Measurements from ENCODE around the gene RBM38. TPM values are rescaled to one million over a fixed set of nuclear protein-coding genes. Genes with fewer than 3 reads are reported as not detected.
A peak's percentile ranks its signal among the peaks of the same experiment; 100 is the strongest.

The RBM38 gene
- total and polyA plus RNA-seq, 10 of the 15 experiments (the other 5 are each of a cell fraction or from before 2014, with no cell fraction given): 0.32 to 118 (median 25.2) TPM

GRCh38 chr20:57432862-57433491 is 41.8 kb downstream of the RBM38 start:
- intact Hi-C loops (cut with micrococcal nuclease; ENCODE audit: unreplicated experiment): loop anchor here (2.0 kb wide), 2 partner anchors 34 to 50 kb away; no protein-coding TSS in a partner anchor
- H2AFZ ChIP-seq (ENCODE audit: control insufficient read depth, low read depth, low read length): peak overlapping the region; percentile 57
- peak overlapping the region; percentile 51; the same call in 1 of the 2 replicates for H3K9ac ChIP-seq (ENCODE audit: control insufficient read depth, insufficient read depth, low read length)
- no peaks in the 10 kb centered on the region for H3K79me2 ChIP-seq (ENCODE audit: control insufficient read depth, insufficient read depth, low read length)
- SMC1A ChIA-PET (ENCODE audit: uncharacterized antibody, unreplicated experiment): interaction anchor here (0.6 to 2.1 kb wide), 14 partner anchors 11 to 1465 kb away, joined by 3 to 9 read pairs (median 4); no protein-coding TSS in a partner anchor
- H3K9me3 ChIP-seq (replicated peaks; ENCODE audit: control insufficient read depth, insufficient read depth, low read length): no peaks in the 10 kb centered on the region; the same call in 2 of the 3 replicates
- H3K4me3 ChIP-seq: 0 out of 2 replicates have a peak overlapping the region, but pooled peaks have one; percentile 26
- no peaks in the 10 kb centered on the region for H3K27me3 ChIP-seq (replicated peaks in 1 of 2; ENCODE audit: control insufficient read depth in 2 of 2, insufficient read depth in 2 of 2, low read length in 1 of 2)
- in situ Hi-C loops (cut with MboI): no loop called here
- H3K36me3 ChIP-seq (ENCODE audit: control insufficient read depth in 2 of 2, insufficient read depth in 2 of 2, low read length in 1 of 2): no peaks in the 10 kb centered on the region
- CTCF ChIA-PET: interaction anchor here (0.7 to 2.2 kb wide), 12 partner anchors 14 to 65 kb away, joined by 3 to 10 read pairs (median 4); no protein-coding TSS in a partner anchor
- peak overlapping the region; percentile 70 for H3K4me2 ChIP-seq (ENCODE audit: control insufficient read depth, insufficient read depth)
- DNase-seq (ENCODE audit: low read depth, low spot score) (peak; percentile 76), FAIRE-seq (peak; percentile 91), ATAC-seq (peak; percentile 94)
- BruUV-seq (replicated peaks): no TSS peak
- POLR2A ChIA-PET: interaction anchor here (0.5 to 3.5 kb wide), 13 partner anchors 12 to 60 kb away, joined by 3 to 20 read pairs (median 3); no protein-coding TSS in a partner anchor
- H3K4me1 ChIP-seq (ENCODE audit: control insufficient read depth, insufficient read depth, low read length): peaks cover 39% of the 10 kb centered on the region
- RAD21 ChIA-PET (ENCODE audit: unreplicated experiment): interaction anchor here (0.6 to 2.5 kb wide), 10 partner anchors 12 to 63 kb away, joined by 3 to 13 read pairs (median 3); partner anchors contain the start of gene RBM38
- no peaks in the 10 kb centered on the region for H4K20me1 ChIP-seq (ENCODE audit: control insufficient read depth, insufficient read depth)
- 2% methylated on average over 13 of the region's 13 CpGs for WGBS (ENCODE audit: insufficient coverage, insufficient replicate concordance, low lambda C conversion rate, missing lambda C conversion rate)
- peak overlapping the region; percentile 57 for H3K27ac ChIP-seq (ENCODE audit: control insufficient read depth, insufficient read depth)
- no peak for TF ChIP-seq FOS (IDR thresholded peaks at IDR 0.05; ENCODE audit: borderline replicate concordance, extremely low read depth, insufficient read length)
- TF ChIP-seq SUZ12 (IDR thresholded peaks at IDR 0.05; ENCODE audit: unreplicated experiment): no peak
- TF ChIP-seq JUNB (IDR thresholded peaks at IDR 0.05): peak; percentile 22; the same call in 1 of the 2 replicates
- TF ChIP-seq KLF5 (IDR thresholded peaks at IDR 0.05; ENCODE audit: partially characterized antibody): no peak
- peak; percentile 26; the same call in 1 of the 2 replicates for TF ChIP-seq MXI1 (IDR thresholded peaks at IDR 0.05; ENCODE audit: low read depth, low read length)
- no peak for TF ChIP-seq TAF1 (IDR thresholded peaks at IDR 0.05; ENCODE audit: borderline replicate concordance, low read depth, low read length)
- no peak for TF ChIP-seq YBX1 (IDR thresholded peaks at IDR 0.05)
- TF ChIP-seq ZNF384 (IDR thresholded peaks at IDR 0.05; ENCODE audit: borderline replicate concordance, low read depth, low read length): no peak; the same call in 1 of the 2 replicates
- TF ChIP-seq PAX8 (IDR thresholded peaks at IDR 0.05): no peak
- TF ChIP-seq NFXL1 (IDR thresholded peaks at IDR 0.05; ENCODE audit: borderline replicate concordance): 0 out of 2 replicates have a peak, but pooled peaks have one; percentile 55
- no peak for TF ChIP-seq RAD51 (IDR thresholded peaks at IDR 0.05)
- no peak for TF ChIP-seq NR2C1 (IDR thresholded peaks at IDR 0.05)
- TF ChIP-seq RUNX3 (IDR thresholded peaks at IDR 0.05; ENCODE audit: low read length): peak; percentile 77
- no peak for TF ChIP-seq NRF1 (conservative IDR thresholded peaks at IDR 0.05; ENCODE audit: low read depth, low read length)
- peak; percentile 92 for TF ChIP-seq EED (IDR thresholded peaks at IDR 0.05; ENCODE audit: low read depth)
- TF ChIP-seq, protein P1, sequence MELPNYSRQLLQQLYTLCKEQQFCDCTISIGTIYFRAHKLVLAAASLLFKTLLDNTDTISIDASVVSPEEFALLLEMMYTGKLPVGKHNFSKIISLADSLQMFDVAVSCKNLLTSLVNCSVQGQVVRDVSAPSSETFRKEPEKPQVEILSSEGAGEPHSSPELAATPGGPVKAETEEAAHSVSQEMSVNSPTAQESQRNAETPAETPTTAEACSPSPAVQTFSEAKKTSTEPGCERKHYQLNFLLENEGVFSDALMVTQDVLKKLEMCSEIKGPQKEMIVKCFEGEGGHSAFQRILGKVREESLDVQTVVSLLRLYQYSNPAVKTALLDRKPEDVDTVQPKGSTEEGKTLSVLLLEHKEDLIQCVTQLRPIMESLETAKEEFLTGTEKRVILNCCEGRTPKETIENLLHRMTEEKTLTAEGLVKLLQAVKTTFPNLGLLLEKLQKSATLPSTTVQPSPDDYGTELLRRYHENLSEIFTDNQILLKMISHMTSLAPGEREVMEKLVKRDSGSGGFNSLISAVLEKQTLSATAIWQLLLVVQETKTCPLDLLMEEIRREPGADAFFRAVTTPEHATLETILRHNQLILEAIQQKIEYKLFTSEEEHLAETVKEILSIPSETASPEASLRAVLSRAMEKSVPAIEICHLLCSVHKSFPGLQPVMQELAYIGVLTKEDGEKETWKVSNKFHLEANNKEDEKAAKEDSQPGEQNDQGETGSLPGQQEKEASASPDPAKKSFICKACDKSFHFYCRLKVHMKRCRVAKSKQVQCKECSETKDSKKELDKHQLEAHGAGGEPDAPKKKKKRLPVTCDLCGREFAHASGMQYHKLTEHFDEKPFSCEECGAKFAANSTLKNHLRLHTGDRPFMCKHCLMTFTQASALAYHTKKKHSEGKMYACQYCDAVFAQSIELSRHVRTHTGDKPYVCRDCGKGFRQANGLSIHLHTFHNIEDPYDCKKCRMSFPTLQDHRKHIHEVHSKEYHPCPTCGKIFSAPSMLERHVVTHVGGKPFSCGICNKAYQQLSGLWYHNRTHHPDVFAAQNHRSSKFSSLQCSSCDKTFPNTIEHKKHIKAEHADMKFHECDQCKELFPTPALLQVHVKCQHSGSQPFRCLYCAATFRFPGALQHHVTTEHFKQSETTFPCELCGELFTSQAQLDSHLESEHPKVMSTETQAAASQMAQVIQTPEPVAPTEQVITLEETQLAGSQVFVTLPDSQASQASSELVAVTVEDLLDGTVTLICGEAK (IDR thresholded peaks at IDR 0.05; ENCODE audit: borderline replicate concordance): no peak; the same call in 1 of the 2 replicates
- TF ChIP-seq HCFC1 (IDR thresholded peaks at IDR 0.05; ENCODE audit: low read length): no peak
- no peak for TF ChIP-seq BCLAF1 (IDR thresholded peaks at IDR 0.05)

Measured in GM12878 (cell line).